ENCODE measurements around the gene HEYL. TPM values are rescaled to one million over a fixed set of nuclear protein-coding genes. Genes with fewer than 3 reads are reported as not detected.
A peak's percentile ranks its signal among the peaks of the same experiment; 100 is the strongest.

The HEYL gene
- total RNA-seq, 1 experiment from 2014 or later, result 14.4 TPM

DNA sequence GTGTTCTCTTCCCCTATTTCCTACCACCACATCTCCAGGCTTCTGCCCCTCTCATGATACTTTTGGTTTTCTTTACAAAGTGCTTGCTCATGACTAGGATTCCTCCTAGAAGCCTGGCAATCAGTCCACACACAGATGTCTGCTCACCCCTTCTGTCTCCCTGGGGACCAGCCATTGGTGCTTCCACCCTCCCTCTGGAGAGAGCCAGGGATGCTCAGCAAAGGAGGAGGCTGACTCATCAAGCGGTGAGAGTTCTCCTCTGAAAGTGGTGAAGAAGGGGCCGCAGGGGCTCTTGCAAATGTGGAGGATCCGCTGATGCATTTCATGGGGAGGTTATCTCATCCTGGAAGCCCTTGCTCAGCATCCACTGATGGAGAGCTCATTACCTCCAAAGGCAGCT lies 18.0 kb upstream of the HEYL start:
- peak; percentile 18 to 63 for DNase-seq (ENCODE audit: low read depth in 1 of 2, low spot score in 2 of 2)
- no peaks in the 10 kb centered on the region for H3K36me3 ChIP-seq
- H3K9me3 ChIP-seq (replicated peaks), result no peaks in the 10 kb centered on the region
- peaks cover 14% of the 10 kb centered on the region for H3K4me1 ChIP-seq (replicated peaks)
- H3K4me3 ChIP-seq, result no peak overlapping the region
- H3K27ac ChIP-seq, result no peak overlapping the region
- H3K27me3 ChIP-seq (replicated peaks), result 0 out of 2 replicates have a peak, but pooled peaks cover 3% of the 10 kb centered on the region

DNA sequence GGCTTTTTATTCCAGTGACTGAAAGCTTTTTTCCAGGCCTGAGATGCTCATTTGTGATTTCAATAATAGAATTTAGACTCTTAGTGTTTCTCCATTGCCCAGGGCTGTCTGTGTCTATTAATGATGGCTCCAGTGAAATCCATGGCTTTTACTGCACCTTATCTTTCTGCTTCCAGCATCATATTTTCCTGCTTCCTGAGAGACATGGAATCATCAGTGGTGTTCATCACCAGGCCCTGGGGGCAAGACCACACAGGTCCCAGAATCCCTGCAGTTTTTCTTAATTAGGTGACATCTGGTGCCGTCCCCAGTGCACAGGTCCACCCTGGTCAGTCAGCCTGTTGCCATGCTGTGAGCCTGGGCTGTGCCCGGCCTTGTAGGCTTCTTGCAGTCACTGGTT lies 16.9 kb upstream of the HEYL start:
- peaks cover 14% of the 10 kb centered on the region for H3K4me1 ChIP-seq (replicated peaks)
- H3K4me3 ChIP-seq, result no peak overlapping the region
- H3K36me3 ChIP-seq, result no peaks in the 10 kb centered on the region
- 0 out of 2 replicates have a peak, but pooled peaks cover 3% of the 10 kb centered on the region for H3K27me3 ChIP-seq (replicated peaks)
- DNase-seq (ENCODE audit: low read depth in 1 of 2, low spot score in 2 of 2), result no peak
- no peak overlapping the region for H3K27ac ChIP-seq
- no peaks in the 10 kb centered on the region for H3K9me3 ChIP-seq (replicated peaks)

DNA sequence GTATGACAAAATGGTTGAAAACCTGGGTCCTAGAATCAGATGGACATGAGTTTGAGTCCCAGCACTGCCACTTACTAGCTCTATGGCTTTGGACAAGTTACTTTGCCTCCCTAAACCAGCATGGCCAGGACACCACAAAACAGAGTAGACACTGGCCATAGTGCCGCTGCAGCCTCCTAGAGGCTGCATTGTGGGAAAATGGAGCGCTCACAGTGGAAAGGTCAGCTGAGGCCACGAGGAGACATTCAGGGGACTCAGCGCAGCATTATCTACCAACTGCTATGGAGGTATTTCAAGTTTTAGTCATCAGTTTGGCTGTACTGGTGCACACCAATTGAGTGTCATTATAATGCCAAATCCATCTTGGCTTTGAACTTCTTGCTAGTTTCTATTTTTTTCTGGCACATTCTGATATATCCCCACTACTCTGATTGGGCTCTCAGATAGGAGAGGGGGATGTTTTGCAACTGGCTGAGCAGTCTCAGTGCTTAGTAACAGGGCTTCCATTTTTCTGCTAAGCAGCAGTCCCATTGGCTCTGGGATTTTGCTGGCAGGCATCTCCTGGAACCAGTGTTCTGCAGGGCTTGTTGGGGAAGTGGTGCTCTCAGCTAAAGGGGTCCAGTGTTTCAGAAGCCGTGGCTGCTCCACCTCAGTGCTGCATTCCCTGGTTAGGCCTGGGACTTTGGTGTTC lies 16.3 kb upstream of the HEYL start:
- no peak overlapping the region for H3K27ac ChIP-seq
- no peak overlapping the region for H3K4me3 ChIP-seq
- no peaks in the 10 kb centered on the region for H3K9me3 ChIP-seq (replicated peaks)
- no peaks in the 10 kb centered on the region for H3K36me3 ChIP-seq
- H3K4me1 ChIP-seq (replicated peaks), result peaks cover 14% of the 10 kb centered on the region
- no peak for DNase-seq (ENCODE audit: low read depth in 1 of 2, low spot score in 2 of 2)
- 0 out of 2 replicates have a peak, but pooled peaks cover 3% of the 10 kb centered on the region for H3K27me3 ChIP-seq (replicated peaks)

DNA sequence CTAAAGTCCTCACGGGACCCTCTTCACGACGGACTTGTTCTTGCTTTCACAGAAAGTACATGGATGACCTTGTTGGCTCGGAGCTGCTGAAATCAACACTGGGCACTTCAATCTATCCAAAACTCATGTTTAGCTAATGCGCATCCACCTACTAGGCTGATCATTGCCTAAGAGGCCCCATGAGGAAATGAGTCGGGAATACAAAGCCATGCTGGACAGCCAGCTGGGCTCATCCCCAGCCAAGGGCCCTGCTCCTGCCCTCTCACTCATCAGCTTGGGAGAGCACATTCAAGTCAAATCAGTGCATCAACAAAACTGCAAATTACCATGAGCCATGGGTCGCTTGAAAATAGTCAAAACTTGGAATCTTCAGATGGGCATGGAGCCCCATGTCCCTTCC lies 14.8 kb upstream of the HEYL start:
- no peak for DNase-seq (ENCODE audit: low read depth in 1 of 2, low spot score in 2 of 2)
- H3K4me1 ChIP-seq (replicated peaks), result peaks cover 14% of the 10 kb centered on the region
- H3K27ac ChIP-seq, result no peak overlapping the region
- H3K36me3 ChIP-seq, result no peaks in the 10 kb centered on the region
- H3K9me3 ChIP-seq (replicated peaks), result no peaks in the 10 kb centered on the region
- 0 out of 2 replicates have a peak, but pooled peaks cover 3% of the 10 kb centered on the region for H3K27me3 ChIP-seq (replicated peaks)
- no peak overlapping the region for H3K4me3 ChIP-seq

DNA sequence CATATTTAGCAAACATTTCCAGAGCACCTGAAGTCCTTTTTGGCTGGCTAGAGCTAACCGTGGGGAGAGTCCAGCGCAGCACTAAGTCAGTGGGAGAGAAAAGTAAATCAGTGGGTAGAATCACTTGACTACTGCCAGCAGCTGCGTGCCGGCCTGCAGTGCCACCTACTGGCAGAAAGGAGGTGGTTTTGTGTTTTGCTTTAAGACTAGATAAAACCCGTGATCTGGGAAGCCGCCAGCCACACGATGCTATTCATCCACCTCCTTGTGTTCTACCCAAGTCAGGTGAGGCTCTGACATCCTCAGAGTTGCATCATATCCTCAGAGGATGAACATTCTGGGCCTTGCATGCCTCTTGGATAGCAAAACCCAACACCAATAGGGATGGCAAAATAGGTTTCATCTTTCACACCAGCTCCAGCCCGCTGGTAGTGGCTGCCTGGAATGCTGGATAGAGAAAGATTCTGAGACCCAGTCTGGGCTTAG lies 14.1 kb upstream of the HEYL start:
- H3K9me3 ChIP-seq (replicated peaks), result no peaks in the 10 kb centered on the region
- 0 out of 2 replicates have a peak, but pooled peaks cover 3% of the 10 kb centered on the region for H3K27me3 ChIP-seq (replicated peaks)
- no peak overlapping the region for H3K4me3 ChIP-seq
- H3K36me3 ChIP-seq, result no peaks in the 10 kb centered on the region
- DNase-seq (ENCODE audit: low read depth in 1 of 2, low spot score in 2 of 2), result peak; percentile 62 to 76
- H3K27ac ChIP-seq, result no peak overlapping the region
- H3K4me1 ChIP-seq (replicated peaks), result peaks cover 14% of the 10 kb centered on the region

DNA sequence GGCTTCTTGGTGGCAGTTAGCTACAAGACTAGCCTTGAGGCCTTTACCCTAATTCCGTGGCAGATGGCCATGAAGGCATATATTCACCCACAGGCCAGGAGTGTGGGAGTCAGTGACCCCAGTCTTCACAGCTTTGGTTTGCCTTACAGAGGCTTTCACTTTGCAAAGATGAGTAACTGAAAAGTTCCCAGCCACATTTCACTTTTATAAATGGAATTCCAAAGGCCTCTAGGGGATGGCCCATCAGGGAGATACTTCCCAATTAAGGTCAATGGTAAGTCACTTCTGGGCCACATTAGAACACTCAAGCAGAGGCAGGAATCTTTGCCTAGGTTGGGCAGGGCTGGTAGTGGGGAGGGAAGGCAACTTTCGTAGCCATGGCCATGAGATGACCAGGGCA lies 13.1 kb upstream of the HEYL start:
- Histone ChIP-seq H3K27me3 (replicated peaks) (0 out of 2 replicates have a peak, but pooled peaks cover 3% of the 10 kb centered on the region), H3K9me3 (replicated peaks) (no peaks in the 10 kb centered on the region), H3K4me1 (replicated peaks) (peaks cover 15% of the 10 kb centered on the region), H3K27ac (no peak overlapping the region), H3K36me3 (no peaks in the 10 kb centered on the region), H3K4me3 (no peak overlapping the region)
- DNase-seq (ENCODE audit: low read depth in 1 of 2, low spot score in 2 of 2), result no peak

DNA sequence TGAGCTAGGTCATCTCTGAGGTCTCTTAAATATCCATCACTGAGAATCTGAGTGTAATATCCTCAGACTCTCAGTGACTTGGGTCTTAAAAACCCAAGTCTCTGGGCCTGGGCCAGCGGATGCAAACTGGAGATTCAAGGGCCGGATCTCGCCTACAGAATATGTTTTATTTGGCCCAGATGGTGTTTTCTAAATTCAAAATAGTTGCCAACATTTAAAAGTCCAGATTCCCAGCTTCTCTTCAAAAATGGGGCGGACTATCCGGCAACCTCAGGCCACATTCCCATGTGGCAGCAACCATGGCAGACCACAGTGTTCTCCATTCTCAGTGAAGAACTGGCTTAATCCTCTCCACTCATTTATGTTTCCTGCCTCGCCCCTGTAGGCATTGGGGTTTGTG lies 12.7 kb upstream of the HEYL start:
- Histone ChIP-seq H3K36me3 (no peaks in the 10 kb centered on the region), H3K4me1 (replicated peaks) (peaks cover 16% of the 10 kb centered on the region), H3K27ac (no peak overlapping the region), H3K4me3 (no peak overlapping the region), H3K27me3 (replicated peaks) (0 out of 2 replicates have a peak, but pooled peaks cover 3% of the 10 kb centered on the region), H3K9me3 (replicated peaks) (no peaks in the 10 kb centered on the region)
- no peak for DNase-seq (ENCODE audit: low read depth in 1 of 2, low spot score in 2 of 2)

DNA sequence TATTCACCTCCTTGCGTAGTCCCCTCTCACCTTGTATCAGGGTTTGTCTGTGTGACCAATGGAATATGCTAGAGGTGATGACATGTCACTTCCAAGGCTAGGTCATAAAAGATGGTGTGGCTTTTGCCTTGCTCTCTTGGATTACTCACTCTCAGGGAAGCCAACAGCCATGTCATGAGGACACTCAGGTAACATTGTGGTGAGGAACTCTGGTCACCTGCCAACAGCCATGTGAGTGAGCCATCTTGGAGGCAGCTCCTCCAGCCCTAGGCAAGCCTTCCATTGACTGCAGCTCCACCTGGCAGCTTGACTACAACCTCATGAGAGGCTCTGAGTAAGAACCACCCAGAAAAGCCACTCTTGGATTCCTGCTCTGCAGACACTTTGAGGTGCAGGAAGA lies 11.0 kb upstream of the HEYL start:
- DNase-seq (ENCODE audit: low read depth in 1 of 2, low spot score in 2 of 2), result no peak
- peaks cover 31% of the 10 kb centered on the region for H3K4me1 ChIP-seq (replicated peaks)

DNA sequence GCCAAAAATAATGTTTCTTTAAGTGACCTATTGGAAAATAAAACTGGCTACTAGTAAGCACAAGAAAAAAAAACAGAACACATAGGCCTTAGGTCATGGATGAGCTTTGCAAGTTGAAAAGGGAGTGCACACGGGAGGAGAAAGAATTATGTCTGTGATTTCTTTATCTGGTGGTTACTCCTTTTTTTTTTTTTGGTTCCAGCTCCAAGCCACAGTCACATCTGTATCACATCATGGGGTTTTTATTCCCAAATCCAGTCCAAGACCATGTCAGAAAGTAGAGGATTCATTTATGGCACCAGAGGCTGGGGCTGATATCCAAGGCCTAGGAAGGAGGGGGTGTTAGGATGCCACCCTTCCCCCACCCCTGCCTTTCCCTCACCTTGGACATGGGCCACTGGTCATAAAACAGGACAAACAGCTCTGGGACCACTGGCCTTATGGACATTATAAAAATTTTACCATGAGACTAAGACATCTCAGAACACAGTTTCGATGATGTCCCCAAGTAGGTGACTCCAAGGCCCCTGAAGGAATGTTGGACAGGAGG lies 10.3 kb upstream of the HEYL start:
- no peak for DNase-seq (ENCODE audit: low read depth in 1 of 2, low spot score in 2 of 2)
- H3K4me3 ChIP-seq, result no peak overlapping the region
- no peaks in the 10 kb centered on the region for H3K9me3 ChIP-seq (replicated peaks)
- H3K27ac ChIP-seq, result no peak overlapping the region
- H3K4me1 ChIP-seq (replicated peaks), result peaks cover 33% of the 10 kb centered on the region
- 0 out of 2 replicates have a peak, but pooled peaks cover 3% of the 10 kb centered on the region for H3K27me3 ChIP-seq (replicated peaks)
- H3K36me3 ChIP-seq, result no peaks in the 10 kb centered on the region

More for the DNA sequence above, 11.0 kb upstream of the HEYL start:
- Histone ChIP-seq H3K4me3 (no peak overlapping the region), H3K36me3 (no peaks in the 10 kb centered on the region), H3K9me3 (replicated peaks) (no peaks in the 10 kb centered on the region), H3K27me3 (replicated peaks) (0 out of 2 replicates have a peak, but pooled peaks cover 3% of the 10 kb centered on the region), H3K27ac (no peak overlapping the region)

DNA sequence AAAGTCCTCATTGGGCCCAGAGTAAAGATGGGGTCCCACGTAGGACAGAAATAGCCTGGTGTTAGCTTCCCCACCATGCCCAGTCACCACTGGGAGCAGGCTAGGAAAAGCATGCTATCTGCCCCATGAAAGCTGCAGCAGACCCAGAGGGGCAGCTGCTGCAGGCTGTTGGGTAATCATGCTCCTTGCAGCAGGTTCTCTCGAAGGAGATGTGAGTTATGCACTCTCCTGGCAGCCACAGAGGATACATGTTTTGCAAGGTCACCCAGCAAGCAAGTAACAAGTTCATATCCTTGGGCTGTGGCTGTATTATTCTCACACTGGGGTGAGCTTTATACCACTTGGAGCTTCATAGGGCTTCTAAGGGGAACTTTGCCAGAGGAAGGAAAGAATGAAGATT lies 9.1 kb upstream of the HEYL start:
- Histone ChIP-seq H3K9me3 (replicated peaks) (no peaks in the 10 kb centered on the region), H3K27me3 (replicated peaks) (no peaks in the 10 kb centered on the region), H3K36me3 (no peaks in the 10 kb centered on the region), H3K4me1 (replicated peaks) (peaks cover 30% of the 10 kb centered on the region), H3K4me3 (no peak overlapping the region), H3K27ac (no peak overlapping the region)
- DNase-seq (ENCODE audit: low read depth in 1 of 2, low spot score in 2 of 2), result no peak

DNA sequence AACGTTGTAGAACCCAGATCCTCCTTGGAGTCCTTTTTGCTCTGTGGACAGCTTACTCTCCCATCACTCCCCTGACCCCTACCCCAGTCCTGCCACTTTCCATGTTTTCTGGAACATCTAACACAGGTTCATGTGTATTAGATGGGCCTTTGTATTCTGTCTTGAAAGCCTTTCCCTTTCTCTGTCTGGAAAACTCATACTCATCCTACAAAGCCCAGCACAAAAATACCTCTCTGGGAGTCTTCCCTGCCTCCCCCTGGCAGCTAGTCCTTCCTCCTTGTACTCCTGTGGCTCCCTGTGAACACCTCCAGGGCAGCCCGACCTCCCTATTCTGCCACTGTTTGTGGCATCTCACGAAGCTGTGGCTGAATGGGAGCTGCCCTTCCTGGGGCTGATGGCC lies 7.8 kb upstream of the HEYL start:
- no peak for DNase-seq (ENCODE audit: low read depth in 1 of 2, low spot score in 2 of 2)
- H3K27ac ChIP-seq, result peak overlapping the region; percentile 95
- H3K9me3 ChIP-seq (replicated peaks), result no peaks in the 10 kb centered on the region
- no peaks in the 10 kb centered on the region for H3K36me3 ChIP-seq
- no peak overlapping the region for H3K4me3 ChIP-seq
- H3K27me3 ChIP-seq (replicated peaks), result no peaks in the 10 kb centered on the region
- H3K4me1 ChIP-seq (replicated peaks), result peaks cover 41% of the 10 kb centered on the region

DNA sequence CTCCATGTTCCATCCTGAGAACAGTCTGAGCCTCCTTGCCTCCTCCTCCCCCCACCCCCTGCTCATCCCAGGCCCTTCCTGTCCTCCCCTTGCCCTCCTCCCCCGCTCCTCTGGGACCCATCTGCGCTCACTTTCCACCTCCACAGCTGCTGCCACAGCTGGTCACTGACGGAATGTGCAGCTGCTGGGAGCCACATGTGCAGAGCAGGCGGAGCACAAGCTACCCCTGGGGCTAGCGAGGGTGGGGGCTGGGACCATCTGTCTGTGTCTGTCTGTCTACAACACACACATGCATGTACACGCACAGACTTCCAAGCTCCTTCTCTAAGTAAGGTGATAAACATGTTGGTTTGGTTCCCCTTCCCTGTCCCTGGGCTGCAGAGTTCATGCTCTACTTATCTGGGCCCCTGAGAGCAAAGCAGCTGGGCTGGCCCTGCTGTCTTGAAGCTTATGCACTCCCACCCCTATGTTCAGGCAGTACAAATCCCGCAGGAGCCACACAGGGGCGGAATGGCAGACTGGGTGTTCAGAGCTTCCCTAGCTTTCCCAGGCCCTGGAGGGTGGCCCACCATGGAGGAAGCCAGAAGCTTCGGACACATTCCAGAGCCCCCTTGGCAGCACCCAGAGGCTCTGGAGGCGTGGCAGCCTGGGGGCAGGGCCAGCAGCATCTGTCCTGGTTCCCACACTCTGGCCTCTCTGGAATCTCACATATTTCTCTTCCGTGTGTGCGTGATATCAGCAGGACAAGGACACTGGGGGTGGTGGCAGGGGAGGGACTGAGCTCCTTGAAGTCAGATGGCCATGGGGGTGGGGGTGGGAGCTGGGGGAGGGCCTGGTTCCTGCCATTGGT lies 7.0 kb upstream of the HEYL start:
- Histone ChIP-seq H3K27me3 (replicated peaks) (no peaks in the 10 kb centered on the region), H3K9me3 (replicated peaks) (no peaks in the 10 kb centered on the region), H3K27ac (peak overlapping the region; percentile 95), H3K4me1 (replicated peaks) (peaks cover 47% of the 10 kb centered on the region), H3K4me3 (no peak overlapping the region), H3K36me3 (no peaks in the 10 kb centered on the region)
- peak; percentile 90 to 95 for DNase-seq (ENCODE audit: low read depth in 1 of 2, low spot score in 2 of 2)

DNA sequence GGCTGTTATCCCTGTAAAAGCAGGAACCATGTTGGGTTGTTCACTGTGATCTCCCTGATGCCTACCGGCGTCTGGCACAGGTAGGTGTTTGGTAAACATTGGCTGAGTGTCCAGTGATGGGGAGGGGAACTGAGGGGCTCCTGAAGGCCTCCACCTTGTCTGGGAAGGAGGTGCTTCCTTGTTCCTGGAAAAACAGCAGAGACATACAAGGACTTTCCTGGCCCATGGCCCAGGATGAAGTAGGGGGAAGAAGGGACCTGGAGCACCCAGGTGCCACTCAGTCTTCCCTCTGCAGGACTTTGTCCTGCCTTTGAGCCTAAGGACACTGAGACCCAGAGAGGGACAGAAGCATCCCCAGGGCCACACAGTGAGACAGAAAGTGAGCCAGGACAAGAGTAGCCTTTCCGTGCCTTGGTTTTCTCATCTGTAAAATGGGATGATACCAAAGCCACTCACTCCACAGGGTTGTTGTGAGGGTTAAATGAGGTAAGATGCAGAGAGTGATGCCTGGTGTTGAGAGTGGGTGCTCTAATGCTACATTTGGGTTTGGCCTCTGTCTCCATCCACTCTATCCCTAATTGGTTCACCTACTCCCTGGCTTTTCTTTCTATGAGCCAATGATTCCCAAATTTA lies 6.1 kb upstream of the HEYL start:
- H3K4me1 ChIP-seq (replicated peaks), result peaks cover 56% of the 10 kb centered on the region
- H3K9me3 ChIP-seq (replicated peaks), result no peaks in the 10 kb centered on the region
- H3K27me3 ChIP-seq (replicated peaks), result no peaks in the 10 kb centered on the region
- H3K36me3 ChIP-seq, result no peaks in the 10 kb centered on the region
- H3K27ac ChIP-seq, result peak overlapping the region; percentile 95
- DNase-seq (ENCODE audit: low read depth in 1 of 2, low spot score in 2 of 2), result no peak
- no peak overlapping the region for H3K4me3 ChIP-seq
